Measurements from ENCODE around the gene TIGD4. TPM values are rescaled to one million over a fixed set of nuclear protein-coding genes. Genes with fewer than 3 reads are reported as not detected.

Gene TIGD4
- total and polyA plus RNA-seq, 7 donors, result 0.03 to 0.56 (median 0.12) TPM; not detected in 1

DNA sequence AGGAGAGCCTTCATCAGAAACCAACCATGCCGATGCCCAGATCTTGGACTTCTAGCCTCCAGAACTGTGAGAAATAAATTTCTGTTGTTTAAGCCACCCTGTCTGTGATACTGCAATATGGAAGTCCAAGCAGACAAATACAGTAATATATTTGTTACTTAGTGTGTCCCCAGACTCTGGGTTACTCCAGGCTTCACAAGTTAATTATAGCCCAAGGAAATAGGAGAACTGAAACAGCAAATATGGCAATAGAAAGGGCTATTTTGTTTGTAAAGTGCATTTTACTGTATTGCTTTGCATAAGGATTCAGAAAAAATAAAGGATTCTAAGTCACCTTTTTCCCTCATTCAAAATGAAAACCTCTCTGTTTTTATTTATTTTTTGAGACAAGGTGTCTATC lies 15.7 kb downstream of the TIGD4 start:
- Histone ChIP-seq H3K27me3 (ENCODE audit: insufficient read depth in 3 of 3, low read length in 2 of 3) (no peaks in the 10 kb centered on the region), H3K4me1 (no peaks in the 10 kb centered on the region), H3K27ac (no peak overlapping the region), H3K36me3 (ENCODE audit: insufficient read depth in 1 of 2, low read depth in 1 of 2) (no peaks in the 10 kb centered on the region), H3K9me3 (no peaks in the 10 kb centered on the region), H3K4me3 (no peak overlapping the region)
- DNase-seq (no peak), ATAC-seq (no peak)
- WGBS, 3 donors, result 67 to 100% (median 71%) methylated on average over 1 of the region's 1 CpG
- intact Hi-C loops (cut with DNase I), result no loop called here
- TF ChIP-seq, protein P1, sequence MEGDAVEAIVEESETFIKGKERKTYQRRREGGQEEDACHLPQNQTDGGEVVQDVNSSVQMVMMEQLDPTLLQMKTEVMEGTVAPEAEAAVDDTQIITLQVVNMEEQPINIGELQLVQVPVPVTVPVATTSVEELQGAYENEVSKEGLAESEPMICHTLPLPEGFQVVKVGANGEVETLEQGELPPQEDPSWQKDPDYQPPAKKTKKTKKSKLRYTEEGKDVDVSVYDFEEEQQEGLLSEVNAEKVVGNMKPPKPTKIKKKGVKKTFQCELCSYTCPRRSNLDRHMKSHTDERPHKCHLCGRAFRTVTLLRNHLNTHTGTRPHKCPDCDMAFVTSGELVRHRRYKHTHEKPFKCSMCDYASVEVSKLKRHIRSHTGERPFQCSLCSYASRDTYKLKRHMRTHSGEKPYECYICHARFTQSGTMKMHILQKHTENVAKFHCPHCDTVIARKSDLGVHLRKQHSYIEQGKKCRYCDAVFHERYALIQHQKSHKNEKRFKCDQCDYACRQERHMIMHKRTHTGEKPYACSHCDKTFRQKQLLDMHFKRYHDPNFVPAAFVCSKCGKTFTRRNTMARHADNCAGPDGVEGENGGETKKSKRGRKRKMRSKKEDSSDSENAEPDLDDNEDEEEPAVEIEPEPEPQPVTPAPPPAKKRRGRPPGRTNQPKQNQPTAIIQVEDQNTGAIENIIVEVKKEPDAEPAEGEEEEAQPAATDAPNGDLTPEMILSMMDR (IDR thresholded peaks at IDR 0.05), result no peak

DNA sequence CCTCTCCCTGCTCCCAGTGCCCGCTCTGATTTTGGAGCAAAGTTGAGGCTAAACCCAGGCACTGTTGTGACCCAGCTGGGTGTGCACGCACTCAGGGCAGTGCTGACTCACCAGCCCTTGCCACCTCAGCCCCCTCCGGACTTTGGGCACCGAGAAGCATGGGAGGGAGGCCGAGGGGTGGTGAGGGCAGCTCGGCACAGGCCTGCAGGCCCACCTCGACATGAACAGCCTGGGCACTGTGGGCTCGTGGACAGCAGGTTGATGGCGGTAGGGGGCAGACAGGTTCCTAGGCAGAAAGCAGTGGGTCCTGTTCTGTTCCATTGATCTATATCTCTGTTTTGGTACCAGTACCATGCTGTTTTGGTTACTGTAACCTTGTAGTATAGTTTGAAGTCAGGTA lies 30.9 kb downstream of the TIGD4 start:
- intact Hi-C loops (cut with DNase I), result no loop called here
- Histone ChIP-seq H3K36me3 (ENCODE audit: insufficient read depth in 1 of 2, low read depth in 1 of 2) (no peaks in the 10 kb centered on the region), H3K27ac (no peak overlapping the region), H3K4me1 (no peaks in the 10 kb centered on the region), H3K4me3 (no peak overlapping the region), H3K27me3 (ENCODE audit: insufficient read depth in 3 of 3, low read length in 2 of 3) (no peaks in the 10 kb centered on the region), H3K9me3 (no peaks in the 10 kb centered on the region)
- WGBS, 3 donors, result 92 to 93% (median 93%) methylated on average over 9 of the region's 9 CpGs
- ATAC-seq (no peak), DNase-seq (no peak)
- TF ChIP-seq, protein P1 (IDR thresholded peaks at IDR 0.05), result no peak

DNA sequence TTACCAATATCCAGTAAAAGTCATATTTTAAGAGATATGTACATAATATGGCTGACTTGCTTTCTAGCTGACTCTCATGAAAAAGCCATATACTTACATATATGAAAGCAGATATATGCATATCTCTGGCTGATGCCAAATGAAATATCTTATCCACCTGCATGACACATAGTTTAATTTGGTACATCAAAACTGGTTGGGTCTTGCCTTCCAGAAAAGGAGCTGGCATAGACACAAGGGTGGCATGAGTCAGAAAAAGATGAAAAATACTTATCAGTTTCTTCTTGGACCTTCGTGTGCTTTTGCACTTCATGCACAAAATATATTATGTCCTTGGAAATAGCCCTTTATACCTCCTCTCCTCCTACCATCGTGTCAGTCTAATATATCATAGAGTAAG lies 32.1 kb downstream of the TIGD4 start:
- H3K4me1 ChIP-seq, result no peaks in the 10 kb centered on the region
- no peak overlapping the region for H3K4me3 ChIP-seq
- no peaks in the 10 kb centered on the region for H3K9me3 ChIP-seq
- TF ChIP-seq, protein P1 (IDR thresholded peaks at IDR 0.05), result no peak
- 57 to 66% (median 63%) methylated on average over 2 of the region's 2 CpGs for WGBS, 3 donors
- intact Hi-C loops (cut with DNase I), result no loop called here
- no peak overlapping the region for H3K27ac ChIP-seq
- DNase-seq (no peak), ATAC-seq (no peak)
- no peaks in the 10 kb centered on the region for H3K36me3 ChIP-seq (ENCODE audit: insufficient read depth in 1 of 2, low read depth in 1 of 2)
- no peaks in the 10 kb centered on the region for H3K27me3 ChIP-seq (ENCODE audit: insufficient read depth in 3 of 3, low read length in 2 of 3)

DNA sequence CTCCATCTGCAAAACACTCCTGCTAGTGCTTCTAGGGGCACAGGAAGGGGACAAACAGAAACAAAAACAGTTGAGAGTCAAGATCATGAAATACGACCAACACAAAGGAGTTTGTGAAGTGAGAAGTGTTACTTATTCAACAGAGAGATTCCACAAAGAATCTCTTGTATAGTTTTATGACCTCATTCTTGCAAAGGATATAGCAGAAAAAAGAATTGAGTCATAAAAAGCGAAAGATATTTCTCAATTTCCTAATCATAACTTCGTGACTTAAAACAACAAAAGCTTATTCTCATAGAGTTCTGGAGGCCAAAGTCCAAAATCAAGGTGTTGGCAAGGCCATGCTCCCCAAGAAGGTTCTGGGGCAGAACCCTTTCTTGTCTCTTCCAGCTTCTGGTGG lies 40.7 kb downstream of the TIGD4 start:
- H3K36me3 ChIP-seq (ENCODE audit: insufficient read depth in 1 of 2, low read depth in 1 of 2), result no peaks in the 10 kb centered on the region

More for the DNA sequence above, 40.7 kb downstream of the TIGD4 start:
- H3K9me3 ChIP-seq, result no peaks in the 10 kb centered on the region
- no peak for DNase-seq
- intact Hi-C loops (cut with DNase I), result loop anchor here in 1 of 2 donors (5.0 to 10.0 kb wide), 2 partner anchors 104 to 332 kb away; no protein-coding TSS in a partner anchor
- ATAC-seq, result no peak
- no peak overlapping the region for H3K27ac ChIP-seq
- no peaks in the 10 kb centered on the region for H3K27me3 ChIP-seq (ENCODE audit: insufficient read depth in 3 of 3, low read length in 2 of 3)
- TF ChIP-seq, protein P1 (IDR thresholded peaks at IDR 0.05), result no peak
- WGBS, 3 donors, result 49 to 65% (median 64%) methylated on average over 3 of the region's 3 CpGs
- no peaks in the 10 kb centered on the region for H3K4me1 ChIP-seq
- H3K4me3 ChIP-seq, result no peak overlapping the region

All from psoas muscle (tissue), 8 donors.